PFSK-1 (cell line): ENCODE measurements around the gene TRPC4.

Source experiments
- POLR2AphosphoS5 ChIP-seq: IDR thresholded peaks from 2 replicates; pipeline ENCODE4 v1.6.1; 2012; ENCODE audit warnings: low read depth, mild to moderate bottlenecking, control low read depth, low read length, moderate library complexity
- REST ChIP-seq, 2 experiments: IDR thresholded peaks; 2 replicates each; pipeline versions ENCODE4 v1.6.1 to v1.8.0; 2011 to 2012; ENCODE audit warnings: low read depth in 2 of 2, low read length in 2 of 2, control low read depth in 1 of 2, inconsistent platforms in 1 of 2, mild to moderate bottlenecking in 1 of 2, moderate library complexity in 1 of 2; ENCODE audit not compliant: insufficient read depth in 1 of 2
- SIN3A ChIP-seq: IDR thresholded peaks from 2 replicates; pipeline ENCODE4 v1.6.1; 2012; ENCODE audit warnings: mild to moderate bottlenecking, low read length, moderate library complexity, borderline replicate concordance; ENCODE audit not compliant: insufficient read depth

- TF ChIP-seq POLR2AphosphoS5 (no peak), SIN3A (no peak), REST (IDR thresholded peaks at IDR 0.05; ENCODE audit: insufficient read depth in 1 of 2, low read depth in 2 of 2, low read length in 2 of 2) (no peak)
Measured at GRCh38 chr13:37618554-37618953, 251.0 kb downstream of the TRPC4 start.
